B cell (primary cell): Measurements from ENCODE around the gene KLHL13. TPM values are rescaled to one million over a fixed set of nuclear protein-coding genes. Genes with fewer than 3 reads are reported as not detected.

ENCODE experiments used
- ATAC-seq: fragments of 200-7000 bp; cut with Tn5 transposase; one replicate; pipeline ENCODE4 v1.10.0; 2021; ENCODE audit warnings: low read depth, mild to moderate bottlenecking, moderate number of reproducible peaks, moderate library complexity
- CTCF ChIA-PET: fragments of 350-600 bp; sonication (Branson Sonifier 250); formaldehyde crosslinking; loops from one replicate; lab custom pipeline; 2021; ENCODE audit warnings: antibody characterized with exemption, inconsistent platforms; lab: Charles Lee
- POLR2A ChIA-PET: fragments of 350-600 bp; sonication (Branson Sonifier 250); formaldehyde crosslinking; loops from one replicate; lab custom pipeline; 2021; ENCODE audit warnings: antibody characterized with exemption; lab: Charles Lee
- DNase-seq: peaks from one replicate; pipeline ENCODE4 v3.0.0; 2013
- H2AFZ ChIP-seq: 2 replicates; pipeline ENCODE4 v1.6.1; 2012; ENCODE audit warnings: mild to moderate bottlenecking, low read depth, low read length; ENCODE audit not compliant: insufficient read depth, poor library complexity, severe bottlenecking
- H3K27ac ChIP-seq, 2 donors: 1 replicate in 1 of 2; 2 replicates in 1 of 2; pipeline ENCODE4 v1.5.1; 2012 to 2013; ENCODE audit warnings: low read length in 2 of 2, mild to moderate bottlenecking in 2 of 2, moderate library complexity in 1 of 2
- H3K27me3 ChIP-seq, 4 experiments: fragments of 200-600 bp in 1 of 4; sonication (generic) in 1 of 4; replicated peaks in 1 of 4; 1 replicate in 2 of 4; 2 replicates in 2 of 4; pipeline versions ENCODE4 v1.6.1 to v1.7.0; 2013 to 2016; ENCODE audit warnings: low read length in 3 of 4, mild to moderate bottlenecking in 2 of 4, mixed read lengths in 1 of 4, moderate library complexity in 1 of 4; ENCODE audit not compliant: insufficient read depth in 4 of 4, control insufficient read depth in 3 of 4; ENCODE audit errors: control extremely low read depth in 1 of 4
- H3K36me3 ChIP-seq, 2 experiments: replicated peaks in 1 of 2; 1 replicate in 1 of 2; 2 replicates in 1 of 2; pipeline versions ENCODE4 v1.6.1 to v1.7.1; 2013; ENCODE audit warnings: low read length in 1 of 2; ENCODE audit not compliant: insufficient read depth in 2 of 2, control insufficient read depth in 1 of 2; ENCODE audit errors: control extremely low read depth in 1 of 2, extremely low read depth in 1 of 2
- H3K4me1 ChIP-seq, 2 donors: fragments of 200-600 bp in 1 of 2; sonication (generic) in 1 of 2; 1 replicate in 1 of 2; 2 replicates in 1 of 2; pipeline versions ENCODE4 v1.5.1 to v1.6.1; 2013 to 2017; ENCODE audit warnings: low read length in 2 of 2; ENCODE audit not compliant: control insufficient read depth in 2 of 2, insufficient read depth in 2 of 2
- H3K4me2 ChIP-seq: replicated peaks from 2 replicates; pipeline ENCODE3; 2012; ENCODE audit warnings: mild to moderate bottlenecking, low read depth, low read length; ENCODE audit not compliant: poor library complexity, severe bottlenecking
- H3K4me3 ChIP-seq, 5 experiments: fragments of 200-600 bp in 1 of 5; sonication (generic) in 1 of 5; 1 replicate in 3 of 5; 2 replicates in 2 of 5; pipeline versions ENCODE4 v1.5.1 to v1.7.0; 2011 to 2016; ENCODE audit warnings: low read length in 4 of 5, mild to moderate bottlenecking in 4 of 5, low read depth in 2 of 5, control low read depth in 1 of 5, moderate library complexity in 1 of 5; ENCODE audit not compliant: insufficient read depth in 1 of 5; ENCODE audit errors: control extremely low read depth in 1 of 5, extremely low read depth in 1 of 5
- H3K79me2 ChIP-seq: fragments of 200-600 bp; sonication (generic); one replicate; pipeline ENCODE4 v1.6.0; 2016; ENCODE audit warnings: low read length; ENCODE audit not compliant: control insufficient read depth, insufficient read depth
- H3K9ac ChIP-seq: fragments of 200-600 bp; sonication (generic); 2 replicates; pipeline ENCODE4 v1.6.1; 2017; ENCODE audit warnings: mild to moderate bottlenecking, low read length, moderate library complexity
- H3K9me3 ChIP-seq, 3 donors: one replicate each; pipeline versions ENCODE4 v1.6.1 to v1.7.1; 2013; ENCODE audit warnings: low read length in 2 of 3; ENCODE audit not compliant: control insufficient read depth in 2 of 3, insufficient read depth in 1 of 3; ENCODE audit errors: control extremely low read depth in 1 of 3
- H4K20me1 ChIP-seq: 2 replicates; pipeline ENCODE4 v1.6.0; 2012; ENCODE audit warnings: mild to moderate bottlenecking, low read length; ENCODE audit not compliant: insufficient read depth, control insufficient read depth, poor library complexity, severe bottlenecking
- H3K27ac Mint-ChIP-seq: one replicate; pipeline ENCODE4 v1.8.0; 2021; ENCODE audit warnings: mixed read lengths
- H3K27me3 Mint-ChIP-seq: one replicate; pipeline ENCODE4 v1.8.0; 2021; ENCODE audit warnings: mixed read lengths
- H3K4me1 Mint-ChIP-seq: one replicate; pipeline ENCODE4 v1.8.0; 2021; ENCODE audit warnings: mixed read lengths
- H3K4me3 Mint-ChIP-seq: one replicate; pipeline ENCODE4 v1.8.0; 2021; ENCODE audit warnings: mixed read lengths
- H3K9me3 Mint-ChIP-seq: one replicate; pipeline ENCODE4 v1.8.0; 2022; ENCODE audit warnings: mixed read lengths; ENCODE audit not compliant: insufficient read depth
- EZH2 ChIP-seq: IDR thresholded peaks from 2 replicates; pipeline ENCODE4 v1.6.1; 2012; ENCODE audit warnings: borderline replicate concordance, low read depth, mild to moderate bottlenecking, moderate library complexity, low read length; ENCODE audit not compliant: insufficient read depth, poor library complexity, severe bottlenecking
- WGBS: methylation state at CpG from one replicate; pipeline ENCODE4 v1.1.5; 2013; ENCODE audit warnings: missing lambda C conversion rate; ENCODE audit not compliant: insufficient coverage; 5-methylcytosine and 5-hydroxymethylcytosine counted together
- intact Hi-C: fragments of 100-400 bp; cut with micrococcal nuclease; formaldehyde crosslinking; loops from one replicate; pipeline ENCODE4 v1.10.0; 2022
- polyA plus RNA-seq: library from polyadenylated mRNA; depleted of rRNA; stranded (reverse); fragments of >200 nt; gene quantifications from 2 replicates; pipeline ENCODE4 v1.2.3, GENCODE V29; 2012
- total RNA-seq, 2 donors: library from RNA; stranded (reverse); fragments of 120-200 nt in 1 of 2; gene quantifications; 1 replicate in 1 of 2; 2 replicates in 1 of 2; pipeline versions ENCODE4 v1.2.3 to v1.2.4, GENCODE V29; 2013 to 2022
- TF ChIP-seq, protein P1 (sequence below): fragments of 200-600 bp; IDR thresholded peaks from one replicate; pipeline ENCODE4 v1.8.0; 2022; ENCODE audit warnings: antibody characterized with exemption, mild to moderate bottlenecking

The KLHL13 gene
- total and polyA plus RNA-seq, 2 donors (not counting 1 experiment from before 2014, with no cell fraction given): 0.04 TPM; not detected in 1

- DNase-seq: no peak
- CTCF ChIA-PET: no interaction called here
- Mint-ChIP-seq H3K9me3 (peaks cover 4% of the 10 kb centered on the region), H3K27ac (no peak overlapping the region), H3K4me1 (no peaks in the 10 kb centered on the region), H3K27me3 (no peaks in the 10 kb centered on the region), H3K4me3 (no peak overlapping the region)
- no peaks in the 10 kb centered on the region for H3K36me3 ChIP-seq
- H4K20me1 ChIP-seq: no peaks in the 10 kb centered on the region
- H3K4me2 ChIP-seq: no peak overlapping the region
- no peaks in the 10 kb centered on the region for H3K4me1 ChIP-seq
- H3K79me2 ChIP-seq: no peaks in the 10 kb centered on the region
- no peak for TF ChIP-seq EZH2
- H3K27me3 ChIP-seq: no peaks in the 10 kb centered on the region
- no peak overlapping the region for H3K4me3 ChIP-seq
- POLR2A ChIA-PET: no interaction called here
- H3K9ac ChIP-seq: no peak overlapping the region
- H2AFZ ChIP-seq: no peak overlapping the region
- no peak overlapping the region for H3K27ac ChIP-seq
- H3K9me3 ChIP-seq: no peaks in the 10 kb centered on the region
- ATAC-seq: no peak
- intact Hi-C loops: no loop called here
- WGBS: 100% methylated on average over 1 of the region's 1 CpG
Observed at GRCh38 chrX:118039591-118039990, 77.0 kb downstream of the KLHL13 start.

- POLR2A ChIA-PET: no interaction called here
- no peaks in the 10 kb centered on the region for H3K4me1 Mint-ChIP-seq
Observed at GRCh38 chrX:118038614-118039365, 77.8 kb downstream of the KLHL13 start.

More at GRCh38 chrX:118038614-118039365, 77.8 kb downstream of the KLHL13 start:
- no peak overlapping the region for H3K27ac Mint-ChIP-seq
- no peaks in the 10 kb centered on the region for H4K20me1 ChIP-seq
- no peaks in the 10 kb centered on the region for H3K79me2 ChIP-seq
- H3K27me3 ChIP-seq: no peaks in the 10 kb centered on the region
- no peaks in the 10 kb centered on the region for H3K9me3 ChIP-seq
- no peak overlapping the region for H3K4me3 ChIP-seq
- no peak overlapping the region for H2AFZ ChIP-seq
- H3K4me3 Mint-ChIP-seq: no peak overlapping the region
- no CpG with 5 or more reads among the region's 3 CpGs for WGBS
- TF ChIP-seq, protein P1, sequence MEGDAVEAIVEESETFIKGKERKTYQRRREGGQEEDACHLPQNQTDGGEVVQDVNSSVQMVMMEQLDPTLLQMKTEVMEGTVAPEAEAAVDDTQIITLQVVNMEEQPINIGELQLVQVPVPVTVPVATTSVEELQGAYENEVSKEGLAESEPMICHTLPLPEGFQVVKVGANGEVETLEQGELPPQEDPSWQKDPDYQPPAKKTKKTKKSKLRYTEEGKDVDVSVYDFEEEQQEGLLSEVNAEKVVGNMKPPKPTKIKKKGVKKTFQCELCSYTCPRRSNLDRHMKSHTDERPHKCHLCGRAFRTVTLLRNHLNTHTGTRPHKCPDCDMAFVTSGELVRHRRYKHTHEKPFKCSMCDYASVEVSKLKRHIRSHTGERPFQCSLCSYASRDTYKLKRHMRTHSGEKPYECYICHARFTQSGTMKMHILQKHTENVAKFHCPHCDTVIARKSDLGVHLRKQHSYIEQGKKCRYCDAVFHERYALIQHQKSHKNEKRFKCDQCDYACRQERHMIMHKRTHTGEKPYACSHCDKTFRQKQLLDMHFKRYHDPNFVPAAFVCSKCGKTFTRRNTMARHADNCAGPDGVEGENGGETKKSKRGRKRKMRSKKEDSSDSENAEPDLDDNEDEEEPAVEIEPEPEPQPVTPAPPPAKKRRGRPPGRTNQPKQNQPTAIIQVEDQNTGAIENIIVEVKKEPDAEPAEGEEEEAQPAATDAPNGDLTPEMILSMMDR: no peak
- TF ChIP-seq EZH2: no peak
- H3K9ac ChIP-seq: no peak overlapping the region
- CTCF ChIA-PET: no interaction called here
- ATAC-seq (no peak), DNase-seq (no peak)
- H3K9me3 Mint-ChIP-seq: peaks cover 2% of the 10 kb centered on the region
- intact Hi-C loops: no loop called here
- no peaks in the 10 kb centered on the region for H3K27me3 Mint-ChIP-seq
- no peaks in the 10 kb centered on the region for H3K4me1 ChIP-seq
- H3K36me3 ChIP-seq: no peaks in the 10 kb centered on the region
- no peak overlapping the region for H3K4me2 ChIP-seq
- H3K27ac ChIP-seq: no peak overlapping the region
